ENCODE data around the gene SMAP2.

SMAP2 gene

DNA sequence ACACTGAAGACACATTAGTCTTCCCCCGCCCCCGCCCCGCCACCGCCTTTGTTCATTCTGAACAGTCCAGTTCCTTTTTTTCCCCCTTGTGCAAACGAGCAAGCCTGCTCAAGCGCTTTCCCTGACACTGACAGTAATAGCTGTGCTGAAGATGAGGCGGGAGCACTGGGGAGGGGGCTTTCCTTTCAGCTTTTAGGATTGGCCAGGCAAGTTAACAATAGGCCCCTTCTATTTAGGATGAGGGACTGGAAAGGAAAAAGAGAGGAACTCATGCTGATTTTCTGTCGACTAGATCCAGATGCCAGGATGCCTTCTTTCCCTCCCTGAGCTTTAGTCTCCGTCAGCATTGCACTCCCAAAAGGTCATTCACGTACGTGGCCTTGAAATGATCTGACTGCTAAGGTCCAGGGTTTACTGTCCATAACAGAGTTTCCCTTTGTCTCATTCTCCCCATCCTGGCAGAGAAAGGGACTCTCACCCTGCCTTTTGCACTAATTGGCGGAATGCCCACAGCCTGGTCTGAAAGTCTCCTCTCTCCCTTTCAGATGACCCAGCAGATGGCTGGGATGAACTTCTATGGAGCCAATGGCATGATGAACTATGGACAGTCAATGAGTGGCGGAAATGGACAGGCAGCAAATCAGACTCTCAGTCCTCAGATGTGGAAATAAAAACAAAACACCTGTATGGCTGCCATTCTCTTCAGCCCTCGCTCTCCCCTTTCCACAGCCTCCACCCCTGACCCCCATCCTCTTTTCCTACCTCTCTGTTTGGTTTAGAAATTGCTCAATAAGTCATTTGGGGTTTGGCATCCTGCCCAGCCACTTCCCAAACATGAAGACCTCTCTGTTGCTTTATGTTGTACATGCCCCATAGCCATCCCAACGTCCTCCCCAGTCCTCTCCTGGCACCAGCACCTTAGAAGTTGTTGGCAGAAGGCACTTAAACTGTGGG lies 48.2 kb downstream of the SMAP2 start:
- DNase-seq (ENCODE audit: low read depth), result no peak

DNA sequence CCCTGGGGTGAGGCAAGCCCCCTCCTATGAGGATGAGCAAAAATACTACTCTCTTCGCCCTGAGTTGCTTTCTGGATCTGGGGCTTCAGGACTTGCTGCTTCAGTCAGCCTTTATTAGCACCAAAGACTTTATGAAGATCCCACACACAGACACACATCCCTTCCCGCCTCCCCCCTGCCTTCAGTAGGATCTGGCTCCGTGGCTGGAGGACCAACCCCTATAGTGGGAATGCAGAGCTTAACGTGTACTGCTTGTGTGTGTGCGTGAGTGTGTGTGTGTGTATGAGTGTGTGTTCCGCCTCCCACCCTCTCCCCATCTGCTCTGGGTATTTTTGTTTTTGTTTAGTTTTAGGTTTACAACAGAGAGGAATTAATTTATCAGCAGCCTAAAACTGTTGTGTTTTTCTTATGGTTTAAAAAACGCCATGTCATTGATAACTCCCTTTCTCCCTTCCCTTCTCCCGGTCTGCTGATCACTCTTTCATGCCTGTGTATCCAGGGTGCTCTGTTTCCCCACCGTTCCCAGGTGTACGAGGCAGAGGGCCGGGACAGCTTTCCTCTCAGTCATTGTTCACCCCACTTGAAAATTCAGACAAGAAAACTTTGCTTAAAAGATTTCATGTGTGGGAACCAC lies 49.2 kb downstream of the SMAP2 start:
- no peak for DNase-seq (ENCODE audit: low read depth)

DNA sequence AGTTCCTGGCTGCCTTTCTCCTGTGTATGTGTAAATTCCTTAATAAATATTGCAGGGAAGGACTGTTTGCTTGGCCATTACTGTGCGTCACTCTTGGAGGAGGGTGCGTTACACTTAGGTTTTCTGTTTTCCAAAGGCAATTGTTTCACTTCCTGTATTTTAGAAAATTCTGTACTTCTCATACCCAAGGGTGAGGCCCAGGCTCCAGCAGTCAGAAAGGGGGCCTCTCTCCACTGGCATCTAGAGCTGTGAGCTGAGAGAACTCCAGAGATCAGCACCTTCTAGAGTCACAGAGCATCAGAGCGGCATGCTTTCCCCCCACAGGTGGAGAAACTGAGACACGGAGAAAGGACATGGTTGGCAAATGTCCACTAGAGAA lies 49.7 kb downstream of the SMAP2 start:
- no peak for DNase-seq (ENCODE audit: low read depth)

DNA sequence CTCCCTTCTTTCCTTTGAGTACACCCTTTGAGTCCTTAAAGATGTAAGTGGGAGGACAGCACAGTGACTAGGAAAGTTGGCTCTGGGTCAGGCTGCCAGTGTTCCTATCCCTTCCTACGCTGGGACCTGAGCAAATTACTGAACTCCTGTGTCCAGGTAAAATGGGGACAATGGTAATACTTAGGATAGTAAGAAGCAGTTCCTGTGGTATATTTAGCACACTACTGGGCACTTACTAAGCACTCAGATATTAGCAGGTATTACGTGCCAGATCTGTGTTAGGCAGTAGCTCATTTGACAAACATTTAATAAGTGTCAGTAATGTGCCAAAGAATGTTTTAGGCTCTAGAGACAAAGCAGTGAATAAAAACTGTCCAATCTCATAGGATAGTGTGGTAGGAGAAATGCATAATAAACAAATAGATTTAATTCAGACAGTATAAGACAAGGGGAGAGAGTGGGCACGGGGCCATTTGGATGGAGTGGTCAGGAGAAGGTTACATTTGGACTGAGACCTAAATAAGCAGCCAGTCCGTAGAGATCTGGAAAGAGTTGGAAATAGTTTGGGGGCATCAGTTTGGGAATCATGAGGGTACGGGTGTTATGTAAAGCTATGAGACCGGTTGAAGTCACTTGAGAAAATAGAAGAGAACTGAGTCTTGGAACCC lies 50.6 kb downstream of the SMAP2 start:
- DNase-seq (ENCODE audit: low read depth), result no peak

DNA sequence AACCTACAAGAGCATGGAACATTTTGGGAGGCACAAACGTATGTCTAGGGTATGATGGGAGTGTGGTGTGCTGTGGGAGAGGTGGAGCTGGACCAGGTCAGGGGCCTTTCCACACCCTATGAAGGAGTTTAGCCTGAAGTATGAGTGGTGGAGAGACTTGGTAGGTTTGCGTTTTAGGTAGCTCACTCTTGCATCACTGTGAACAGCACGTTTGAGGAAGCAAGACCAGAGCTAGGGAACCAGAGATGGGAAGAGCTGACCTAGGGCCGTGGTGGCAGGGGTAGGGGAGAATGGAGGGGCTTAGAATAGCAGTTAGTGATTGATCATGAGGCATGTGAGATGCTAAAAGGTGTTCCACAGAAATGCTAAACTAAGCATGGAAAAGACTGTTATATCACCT lies 51.7 kb downstream of the SMAP2 start:
- DNase-seq (ENCODE audit: low read depth), result no peak

DNA sequence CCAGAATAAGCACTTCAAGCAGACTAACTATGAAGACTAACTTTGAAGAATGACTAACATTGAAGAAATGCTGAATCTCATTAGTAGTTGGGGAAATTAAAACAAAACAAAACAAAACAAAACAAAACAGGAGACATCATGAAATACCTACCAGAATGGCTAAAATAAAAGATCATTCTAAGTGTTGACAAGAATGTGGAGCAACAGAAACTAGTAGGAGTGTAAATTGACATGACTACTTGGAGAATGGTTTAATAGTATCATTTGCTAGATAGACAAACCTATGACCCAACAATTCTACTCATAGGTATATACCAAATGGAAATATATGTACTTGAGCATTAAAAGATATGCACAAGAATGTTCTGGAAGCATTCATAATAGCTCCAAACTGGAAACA lies 57.9 kb downstream of the SMAP2 start:
- no peak for DNase-seq (ENCODE audit: low read depth)

DNA sequence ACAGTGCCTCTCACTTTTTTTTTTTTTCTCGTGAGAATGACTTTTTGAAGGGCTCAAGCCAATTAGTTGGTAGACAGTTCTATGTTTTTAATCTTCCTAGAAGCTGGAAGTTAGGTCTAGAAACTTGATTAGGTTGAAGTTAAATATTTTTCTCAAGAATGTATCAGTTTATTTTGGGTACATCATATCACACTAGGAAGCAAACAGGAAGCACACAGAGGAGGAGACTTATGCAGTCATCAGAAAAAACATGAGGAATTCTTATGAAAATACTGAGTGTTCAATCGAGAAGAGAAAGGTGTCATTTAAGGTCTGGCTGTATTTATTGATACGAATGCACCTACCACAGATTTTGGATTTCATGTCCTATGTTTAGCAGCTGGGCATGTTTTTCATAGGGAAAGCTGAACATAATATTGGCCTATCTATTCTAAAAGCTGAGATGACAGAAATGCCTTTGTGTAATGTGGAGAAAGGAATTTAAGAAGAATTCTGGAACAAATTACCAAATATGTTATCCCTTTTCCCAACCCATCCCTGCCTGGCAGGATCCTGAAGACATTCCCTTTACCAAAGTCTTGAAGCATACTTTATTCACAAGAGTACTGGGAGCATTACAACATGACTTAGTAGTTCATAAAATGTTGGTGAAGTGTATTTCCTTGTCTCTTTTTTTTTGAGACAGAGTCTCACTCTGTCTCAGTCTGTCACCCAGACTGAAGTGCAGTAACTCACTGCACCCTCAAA lies 59.3 kb downstream of the SMAP2 start:
- DNase-seq (ENCODE audit: low read depth), result no peak

DNA sequence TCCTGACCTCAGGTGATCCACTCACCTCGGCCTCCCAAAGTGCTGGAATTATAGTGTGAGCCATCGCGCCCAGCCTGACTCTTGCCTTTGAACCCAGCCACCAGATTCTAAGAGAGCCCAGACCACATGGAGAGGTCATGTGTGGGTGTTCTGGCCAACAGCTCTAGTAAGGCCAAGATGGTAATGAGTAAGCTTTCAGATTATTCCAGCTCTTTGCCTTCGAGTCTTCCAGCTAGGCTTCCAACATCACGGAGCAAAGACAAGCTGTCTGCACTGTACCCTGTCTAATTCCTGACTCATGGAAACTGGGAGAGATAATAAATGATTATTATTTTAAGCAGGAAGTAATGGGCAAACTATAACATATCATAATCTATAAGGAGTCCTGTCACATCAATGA lies 61.9 kb downstream of the SMAP2 start:
- DNase-seq (ENCODE audit: low read depth), result no peak

DNA sequence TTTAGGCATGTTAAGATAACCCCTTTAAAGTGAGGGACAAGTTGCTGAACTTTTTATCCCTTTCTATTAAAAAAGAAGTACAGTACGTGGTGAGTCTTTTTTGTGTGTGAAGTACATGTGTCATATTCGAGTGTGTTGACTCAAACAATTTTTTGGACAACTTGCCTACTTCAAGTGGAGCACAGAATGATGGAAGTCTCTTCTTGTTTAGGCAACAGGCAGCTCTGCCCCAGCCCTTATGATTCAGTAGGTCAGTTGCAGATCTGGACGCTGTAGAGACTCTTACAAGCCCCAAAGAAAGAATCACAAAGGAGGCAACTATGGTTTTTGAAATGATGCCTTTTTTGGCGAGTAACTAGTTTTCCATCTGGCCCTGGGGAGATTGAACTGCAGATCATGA lies 62.3 kb downstream of the SMAP2 start:
- no peak for DNase-seq (ENCODE audit: low read depth)

DNA sequence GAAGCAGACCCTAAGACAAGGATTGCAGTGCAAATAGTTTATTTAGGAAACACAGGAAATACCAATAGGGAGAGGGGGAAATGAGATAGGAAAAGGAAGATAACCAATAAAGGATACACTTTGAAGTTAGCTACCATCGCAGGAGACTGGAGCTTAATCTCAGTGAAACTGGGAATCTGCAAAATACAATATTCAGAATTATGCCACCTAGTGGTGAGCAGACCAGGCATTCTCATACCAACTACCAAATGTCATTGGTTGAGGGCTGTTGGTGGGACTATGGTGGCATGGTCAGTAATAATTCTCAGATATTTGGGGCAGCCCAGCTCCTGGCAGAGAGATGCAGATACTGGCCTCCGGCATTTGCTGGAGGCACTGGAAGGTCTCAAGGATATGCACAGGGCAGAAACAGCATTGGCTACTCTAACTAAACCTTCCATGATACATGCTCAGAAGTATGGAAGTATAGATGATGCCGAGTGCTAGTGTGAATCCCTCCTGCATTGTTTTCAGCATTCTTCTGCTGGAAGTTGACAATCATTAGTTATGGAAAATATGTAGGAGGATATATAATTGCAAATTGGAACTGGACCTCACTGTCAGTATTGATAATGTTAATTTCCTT lies 65.0 kb downstream of the SMAP2 start:
- DNase-seq (ENCODE audit: low read depth), result peak; percentile 11

DNA sequence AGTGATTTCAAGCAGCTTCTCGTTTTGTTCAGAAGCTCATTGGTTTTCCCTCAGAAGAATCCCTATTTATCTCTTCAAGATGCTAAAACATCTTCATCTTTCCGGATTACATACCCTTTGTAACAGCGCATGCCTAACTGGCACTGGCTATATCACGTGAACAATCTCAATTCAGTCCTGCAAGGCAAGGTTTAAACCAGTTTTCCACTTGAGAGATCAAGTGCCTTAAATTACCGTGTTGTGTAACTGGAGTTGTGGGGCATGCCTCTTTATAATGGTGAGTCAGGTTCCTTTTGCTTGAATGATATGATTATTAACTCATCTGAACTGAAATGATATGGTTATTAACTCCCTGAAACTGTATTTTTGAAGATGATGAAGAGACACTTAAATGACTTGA lies 65.7 kb downstream of the SMAP2 start:
- DNase-seq (ENCODE audit: low read depth), result no peak

DNA sequence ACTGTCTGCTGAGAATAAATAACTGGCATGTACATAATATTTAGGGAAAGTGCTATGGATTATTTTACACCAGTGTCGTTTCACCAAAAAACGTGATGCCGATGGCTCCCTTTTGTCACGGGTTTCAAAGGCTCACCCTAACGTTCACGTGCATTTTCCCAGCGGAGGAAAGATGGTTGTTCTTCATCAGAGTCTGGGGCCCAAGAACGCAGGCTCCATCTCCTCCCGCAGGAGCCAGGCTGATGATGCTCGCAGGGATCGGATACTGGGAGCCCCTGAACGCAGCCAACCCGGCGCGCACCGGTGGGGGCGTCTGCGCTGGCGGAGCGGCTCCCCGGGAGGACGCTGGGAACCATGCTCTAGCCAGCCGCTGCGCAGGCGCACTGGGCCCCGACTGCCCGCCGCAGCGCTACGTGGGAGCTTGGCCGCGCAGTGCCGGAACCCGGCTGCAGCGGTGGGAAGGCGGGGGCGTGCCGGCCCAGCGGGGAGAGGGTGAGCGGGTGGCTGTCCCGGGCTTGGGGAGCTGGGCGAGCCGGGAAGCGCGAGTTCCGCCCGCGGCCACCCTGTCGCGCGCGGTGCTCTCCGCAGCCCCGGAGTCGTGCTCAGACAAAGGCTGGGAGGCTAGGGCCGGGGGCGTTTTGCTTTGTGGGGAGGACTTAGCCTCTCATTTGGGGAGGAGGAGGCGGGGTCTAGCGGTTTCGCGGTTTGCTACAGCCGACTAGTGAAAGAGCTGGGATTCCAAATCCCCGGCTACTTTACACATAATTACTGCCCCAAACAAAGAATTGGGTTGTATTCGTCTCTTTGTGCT lies 76.4 kb downstream of the SMAP2 start, which contains the start of gene ZFP69B:
ZFP69B (plus strand) TSS at position 793 of the 811 bp plus-strand sequence. CDS start 486 bp downstream, outside the sequence.
- DNase-seq (ENCODE audit: low read depth), result peak; percentile 81

DNA sequence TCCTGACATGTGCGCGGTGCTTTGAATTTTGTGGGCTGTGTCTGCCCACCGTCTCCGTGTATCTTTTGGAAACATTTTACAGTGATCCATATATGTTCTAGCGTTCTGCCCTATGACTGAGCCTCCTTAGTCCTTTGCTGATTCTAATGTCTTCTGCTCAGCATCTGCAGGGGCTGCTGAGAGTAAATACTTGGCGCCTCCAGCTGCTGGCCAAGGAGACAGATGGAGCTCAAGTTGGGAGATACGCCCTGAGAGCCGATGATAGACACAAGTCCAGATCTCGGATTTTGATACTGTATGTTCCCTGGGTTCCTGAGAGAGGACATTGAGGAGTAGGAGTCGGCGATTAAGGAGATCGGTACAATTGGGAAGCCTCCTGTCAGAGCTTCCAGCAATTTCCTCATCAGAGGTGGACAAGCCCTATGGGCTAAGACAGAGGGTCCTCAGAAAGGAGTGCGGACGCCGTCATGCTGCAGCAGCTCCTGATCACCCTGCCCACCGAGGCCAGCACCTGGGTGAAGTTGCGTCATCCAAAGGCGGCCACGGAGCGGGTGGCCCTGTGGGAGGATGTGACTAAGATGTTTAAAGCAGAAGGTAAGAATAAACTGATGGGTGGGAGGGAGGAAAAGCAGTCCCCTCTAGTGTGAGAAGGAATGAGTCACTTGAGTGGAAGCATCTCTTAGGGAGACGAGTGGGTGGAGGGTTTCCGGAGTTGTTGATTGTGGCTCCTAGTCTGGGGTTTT lies 77.1 kb downstream of the SMAP2 start:
- peak; percentile 86 for DNase-seq (ENCODE audit: low read depth)

DNA sequence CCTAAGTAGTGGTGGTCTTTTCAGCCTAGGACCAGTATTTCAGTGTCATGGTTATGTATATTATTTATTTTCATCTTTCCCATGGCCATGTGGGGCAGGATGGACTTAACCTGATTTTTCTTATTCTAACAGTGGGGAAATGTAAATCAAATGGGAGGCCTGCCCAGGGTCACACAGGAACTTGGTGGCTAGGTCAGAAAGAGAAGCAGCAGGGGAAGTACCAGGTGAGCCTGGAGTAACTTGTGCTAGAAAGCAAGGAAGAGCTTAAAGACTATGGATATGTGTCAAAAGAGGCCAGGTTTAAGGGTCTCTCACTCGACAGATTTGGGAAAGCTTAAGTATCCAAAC lies 77.7 kb downstream of the SMAP2 start:
- no peak for DNase-seq (ENCODE audit: low read depth)

DNA sequence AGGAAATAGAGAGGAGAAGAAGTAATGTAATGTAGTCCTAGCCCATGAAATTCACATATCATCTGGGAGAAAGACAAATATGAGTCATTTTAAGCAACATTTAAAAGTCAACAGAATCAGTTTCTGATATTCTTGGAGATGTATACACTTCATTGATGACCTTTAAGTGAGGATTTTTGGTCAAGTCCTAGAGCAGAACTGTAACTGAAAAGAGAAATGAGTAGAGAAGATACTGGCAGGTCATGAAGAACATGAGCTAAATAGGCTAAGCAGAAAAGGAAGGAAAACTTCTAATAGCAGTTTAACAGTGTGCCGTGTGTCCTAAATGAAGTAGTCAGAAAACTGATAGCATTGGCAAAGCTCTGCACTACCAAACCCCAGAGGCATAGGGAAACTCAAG lies 81.3 kb downstream of the SMAP2 start:
- no peak for DNase-seq (ENCODE audit: low read depth)

DNA sequence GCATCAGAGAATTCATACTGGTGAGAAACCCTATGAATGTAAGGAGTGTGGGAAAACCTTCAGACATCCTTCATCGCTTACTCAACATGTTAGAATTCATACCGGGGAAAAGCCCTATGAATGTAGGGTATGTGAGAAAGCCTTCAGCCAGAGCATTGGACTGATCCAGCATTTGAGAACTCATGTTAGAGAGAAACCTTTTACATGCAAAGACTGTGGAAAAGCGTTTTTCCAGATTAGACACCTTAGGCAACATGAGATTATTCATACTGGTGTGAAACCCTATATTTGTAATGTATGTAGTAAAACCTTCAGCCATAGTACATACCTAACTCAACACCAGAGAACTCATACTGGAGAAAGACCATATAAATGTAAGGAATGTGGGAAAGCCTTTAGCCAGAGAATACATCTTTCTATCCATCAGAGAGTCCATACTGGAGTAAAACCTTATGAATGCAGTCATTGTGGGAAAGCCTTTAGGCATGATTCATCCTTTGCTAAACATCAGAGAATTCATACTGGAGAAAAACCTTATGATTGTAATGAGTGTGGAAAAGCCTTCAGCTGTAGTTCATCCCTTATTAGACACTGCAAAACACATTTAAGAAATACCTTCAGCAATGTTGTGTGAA lies 89.5 kb downstream of the SMAP2 start:
- no peak for DNase-seq (ENCODE audit: low read depth)

DNA sequence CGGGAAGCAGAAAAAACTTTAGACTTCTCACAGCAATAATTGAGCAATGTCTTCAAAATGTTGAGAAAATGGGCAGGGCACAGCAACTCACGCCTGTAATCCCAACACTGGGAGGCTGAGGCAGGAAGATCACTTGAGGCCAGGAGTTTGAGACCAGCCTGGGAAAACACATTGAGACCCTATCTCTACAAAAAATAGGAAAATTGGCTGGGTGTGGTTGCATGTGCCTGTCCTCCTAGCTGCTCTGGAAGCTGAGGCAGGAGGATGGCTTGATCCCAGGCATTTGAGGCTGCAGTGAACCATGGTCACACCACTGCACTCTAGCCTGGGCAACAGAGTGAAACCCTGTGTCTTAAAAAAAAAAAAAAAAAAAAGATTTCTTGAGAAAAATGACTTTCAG lies 95.8 kb downstream of the SMAP2 start:
- no peak for DNase-seq (ENCODE audit: low read depth)

Measured in stimulated activated CD4-positive, alpha-beta T cell treated with anti-CD3 and anti-CD28 coated beads, Interleukin-2, amount 100 ng/mL, for 4 hours (primary cell).